Muscle of back (tissue), 11 donors: Measurements from ENCODE around the gene FANCD2OS. TPM values are rescaled to one million over a fixed set of nuclear protein-coding genes. Genes with fewer than 3 reads are reported as not detected.
"Not testable (repeated sequence)": the region's sequence is repeated elsewhere in the genome, so short reads cannot be mapped to it uniquely, and the experiment has no call there.

ENCODE experiments used
- DNase-seq, 3 donors: peaks; one replicate each; pipeline versions ENCODE4 v3.0.0 to v3.0.0-alpha.2; 2013
- polyA plus RNA-seq, 10 donors: library from polyadenylated mRNA; unstranded; fragments of 120-200 nt; gene quantifications; one replicate each; pipeline ENCODE4 v1.2.1, GENCODE V29; 2013; ENCODE audit not compliant: insufficient read length in 10 of 10

FANCD2OS gene
- polyA plus RNA-seq, 10 donors, result not detected

DNA sequence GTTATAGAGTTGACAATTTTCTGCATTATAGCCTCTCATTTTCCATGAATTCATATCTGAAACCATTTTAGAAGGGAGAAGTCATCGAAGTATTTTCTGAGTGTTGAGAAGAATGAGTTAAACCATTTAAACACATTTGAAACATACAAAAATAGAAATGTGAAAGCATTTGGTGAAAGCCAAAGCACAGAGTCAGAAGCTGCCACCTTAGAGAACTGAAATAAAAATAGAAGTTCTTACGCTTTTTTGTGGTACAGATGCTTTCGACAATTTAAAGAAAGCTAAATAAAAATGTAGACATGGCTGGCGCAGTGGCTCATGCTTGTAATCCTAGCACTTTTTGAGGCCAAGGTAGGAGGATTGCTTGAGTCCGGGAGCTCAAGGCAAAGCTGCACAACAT, 9.0 kb downstream of the FANCD2OS start:
- DNase-seq, result no peak

DNA sequence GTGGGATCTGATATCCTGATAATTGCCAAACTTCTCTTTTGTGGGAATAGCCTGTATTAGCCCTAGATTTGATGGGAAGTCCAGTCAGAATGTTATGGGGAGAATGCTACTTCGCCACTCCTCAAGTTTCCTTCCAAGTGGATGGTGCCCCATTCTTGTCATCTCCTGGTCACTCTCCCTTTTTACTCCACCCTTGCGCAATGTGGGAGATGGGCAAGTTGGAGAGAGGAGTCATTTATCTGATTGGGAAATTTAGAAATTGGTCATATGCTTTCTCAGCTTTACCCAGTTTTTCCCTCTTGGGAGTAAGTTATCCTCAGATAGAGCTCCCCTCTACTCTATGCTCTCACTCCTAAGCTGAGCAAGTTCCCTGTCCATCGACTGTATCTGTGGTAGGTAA, 14.4 kb downstream of the FANCD2OS start:
- no peak for DNase-seq

DNA sequence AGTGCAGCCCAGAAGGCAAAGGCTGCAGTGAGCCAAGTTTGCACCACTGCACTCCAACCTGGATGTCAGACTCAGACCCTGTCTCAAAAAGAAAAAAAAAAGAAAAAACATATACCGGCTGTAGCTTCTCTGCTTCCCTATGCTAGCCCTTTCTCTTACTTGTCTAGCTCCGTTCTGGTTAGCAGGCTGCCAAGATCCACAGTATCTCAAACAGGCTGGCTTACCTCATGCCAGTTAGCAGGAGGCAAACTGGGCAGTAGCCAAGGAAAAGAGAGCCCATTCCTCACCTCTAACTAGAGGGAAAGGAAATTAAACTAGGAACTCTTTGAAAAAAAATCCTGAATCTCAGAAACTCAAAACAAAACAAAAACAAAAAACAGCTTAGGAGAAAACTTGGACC, 16.7 kb downstream of the FANCD2OS start:
- DNase-seq, result not testable (repeated sequence)

DNA sequence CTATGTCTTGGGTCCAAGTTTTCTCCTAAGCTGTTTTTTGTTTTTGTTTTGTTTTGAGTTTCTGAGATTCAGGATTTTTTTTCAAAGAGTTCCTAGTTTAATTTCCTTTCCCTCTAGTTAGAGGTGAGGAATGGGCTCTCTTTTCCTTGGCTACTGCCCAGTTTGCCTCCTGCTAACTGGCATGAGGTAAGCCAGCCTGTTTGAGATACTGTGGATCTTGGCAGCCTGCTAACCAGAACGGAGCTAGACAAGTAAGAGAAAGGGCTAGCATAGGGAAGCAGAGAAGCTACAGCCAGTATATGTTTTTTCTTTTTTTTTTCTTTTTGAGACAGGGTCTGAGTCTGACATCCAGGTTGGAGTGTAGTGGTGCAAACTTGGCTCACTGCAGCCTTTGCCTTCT, 17.3 kb downstream of the FANCD2OS start:
- not testable (repeated sequence) for DNase-seq

DNA sequence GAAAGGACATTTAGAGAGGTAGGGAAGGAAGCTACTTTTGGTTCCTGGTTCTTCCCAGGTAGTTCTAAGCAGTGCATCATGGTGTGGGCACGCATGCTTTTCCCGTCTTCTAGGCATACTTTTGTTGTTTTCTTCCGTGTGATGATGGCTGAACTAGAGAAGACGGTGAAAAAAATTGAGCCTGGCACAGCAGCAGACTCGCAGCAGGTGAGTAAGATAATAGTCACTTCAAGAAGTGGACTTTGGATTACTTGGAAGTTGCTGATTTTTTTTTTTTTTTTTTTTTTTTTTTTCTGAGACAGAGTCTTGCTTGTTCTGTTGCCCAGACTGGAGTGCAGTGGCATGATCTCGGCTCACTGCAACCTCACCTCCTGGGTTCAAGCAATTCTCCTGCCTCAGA, 17.9 kb downstream of the FANCD2OS start:
- DNase-seq, result no peak

DNA sequence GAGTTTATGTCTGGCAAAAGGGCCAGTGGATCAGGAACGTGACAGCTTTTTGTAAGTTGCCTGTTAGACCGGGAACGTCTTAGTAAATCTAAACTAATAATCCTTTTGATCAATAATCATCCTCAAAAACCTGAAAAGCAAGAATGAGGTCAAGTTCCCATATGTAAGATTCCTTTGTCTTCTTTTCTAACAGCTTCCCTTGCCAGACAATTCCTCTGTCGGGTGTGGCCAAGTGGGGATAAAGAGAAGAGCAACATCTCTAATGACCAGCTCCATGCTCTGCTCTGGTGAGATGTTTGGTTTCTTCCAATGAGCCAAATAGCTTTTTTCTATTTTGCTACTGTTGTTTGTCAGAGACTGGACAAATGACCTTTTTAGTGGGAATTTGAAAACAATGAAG, 19.8 kb downstream of the FANCD2OS start:
- no peak for DNase-seq

DNA sequence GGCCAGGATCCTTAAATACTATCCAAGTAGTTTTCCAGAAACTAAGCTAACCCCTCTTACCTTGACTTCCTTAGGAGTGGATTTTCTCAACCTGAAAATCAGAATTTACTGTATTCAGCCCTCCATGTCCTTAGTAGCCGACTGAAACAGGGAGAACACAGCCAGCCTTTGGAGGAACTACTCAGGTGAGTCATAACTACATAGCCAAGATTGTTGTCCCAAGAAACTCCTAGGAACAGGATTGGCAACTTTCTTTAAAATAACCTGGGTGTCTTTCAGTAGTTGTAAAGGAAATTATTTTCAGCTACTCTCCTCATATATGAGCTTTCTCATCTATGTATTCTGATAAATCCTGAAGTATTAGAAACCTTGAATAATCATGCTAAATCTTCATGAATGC, 22.3 kb downstream of the FANCD2OS start:
- DNase-seq, result no peak

DNA sequence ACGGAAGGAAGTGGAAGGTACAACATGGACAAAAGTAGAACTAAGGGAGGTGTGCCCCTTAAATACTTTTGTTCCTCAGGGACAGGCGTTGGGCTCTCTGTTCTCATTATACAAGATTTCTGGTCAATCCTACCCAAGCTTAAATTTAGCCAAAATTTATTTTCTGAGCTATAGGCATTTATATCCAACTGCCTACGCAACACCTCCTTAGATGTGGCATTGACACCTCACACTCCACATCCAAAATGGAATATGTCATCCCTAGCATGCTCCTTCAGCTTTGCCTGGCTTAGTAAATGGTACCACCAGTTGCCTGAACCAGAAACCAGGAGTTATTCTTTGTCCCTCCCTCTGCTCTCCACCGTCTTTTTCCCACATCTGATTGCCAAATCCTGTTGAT, 26.2 kb downstream of the FANCD2OS start:
- DNase-seq, result no peak

DNA sequence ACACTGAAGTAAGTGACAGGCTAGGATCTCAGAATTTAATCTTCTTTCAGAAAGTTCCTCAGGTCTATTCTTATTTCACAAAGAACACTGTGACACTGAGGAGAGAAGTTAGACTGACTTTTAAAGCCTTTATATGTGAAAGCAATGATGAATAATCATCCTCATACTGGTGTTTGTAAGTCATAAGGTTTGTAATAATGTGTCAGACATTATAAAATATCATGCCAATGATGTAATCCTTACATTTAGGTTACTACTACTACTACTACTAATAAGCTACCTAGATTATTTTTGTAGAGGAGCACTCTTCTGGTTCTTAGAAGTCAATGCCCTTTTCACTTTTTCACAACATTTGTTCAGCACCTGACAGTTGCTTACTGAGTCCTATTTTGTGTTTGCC, 33.4 kb downstream of the FANCD2OS start:
- no peak for DNase-seq

DNA sequence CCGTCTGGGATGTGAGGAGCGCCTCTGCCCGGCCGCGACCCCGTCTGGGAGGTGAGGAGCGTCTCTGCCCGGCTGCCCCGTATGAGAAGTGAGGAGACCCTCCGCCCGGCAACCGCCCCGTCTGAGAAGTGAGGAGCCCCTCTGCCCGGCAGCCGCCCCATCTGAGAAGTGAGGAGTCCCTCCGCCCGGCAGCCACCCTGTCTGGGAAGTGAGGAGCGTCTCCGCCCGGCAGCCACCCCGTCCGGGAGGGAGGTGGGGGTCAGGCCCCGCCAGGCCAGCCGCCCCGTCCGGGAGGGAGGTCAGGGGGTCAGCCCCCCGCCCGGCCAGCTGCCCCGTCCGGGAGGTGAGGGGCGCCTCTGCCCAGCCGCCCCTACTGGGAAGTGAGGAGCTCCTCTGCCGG, 38.0 kb downstream of the FANCD2OS start:
- DNase-seq, result not testable (repeated sequence)

DNA sequence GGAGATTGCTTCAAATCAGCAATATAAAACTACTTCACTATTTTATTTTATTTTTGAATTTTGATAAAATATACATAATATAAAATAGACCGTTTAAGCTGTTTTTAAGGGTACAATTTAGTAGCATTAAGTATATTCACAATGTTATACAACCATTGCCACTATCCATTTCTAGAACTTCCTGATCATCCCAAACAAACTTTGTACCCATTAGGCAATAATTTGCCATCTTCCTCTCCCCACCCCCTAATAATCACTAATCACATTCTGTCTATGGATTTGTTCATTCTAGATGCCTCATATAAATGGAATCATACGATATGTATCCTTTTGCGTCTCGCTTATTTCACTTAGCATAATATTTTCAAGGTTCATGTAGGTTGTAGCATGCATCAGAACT, 53.0 kb downstream of the FANCD2OS start:
- DNase-seq, result no peak

Other genes with a start within 250 kb of the FANCD2OS start
- 1 to 10 TPM in 1 of 10 donors, under 1 TPM in 7, not detected in 2; 0.21 to 1.1 (median 0.41) TPM for gene CIDEC, start 228.0 kb downstream of the FANCD2OS start, polyA plus RNA-seq
- gene JAGN1, start 217.6 kb downstream of the FANCD2OS start, polyA plus RNA-seq, result 10 to 100 TPM; 24.6 to 33.7 (median 28.8) TPM
- 10 to 100 TPM in 1 of 10 donors, 1 to 10 TPM in 8, under 1 TPM in 1; 0.97 to 14.4 (median 1.7) TPM for gene IL17RE, start 205.4 kb downstream of the FANCD2OS start, polyA plus RNA-seq
- 10 to 100 TPM; 15.2 to 37.4 (median 22.1) TPM for gene IL17RC, start 191.2 kb downstream of the FANCD2OS start, polyA plus RNA-seq
- gene CRELD1, start 174.4 kb downstream of the FANCD2OS start, polyA plus RNA-seq, result 10 to 100 TPM; 21.4 to 39.8 (median 29.4) TPM
- gene PRRT3, start 155.8 kb downstream of the FANCD2OS start, polyA plus RNA-seq, result 1 to 10 TPM in 9 of 10 donors, under 1 TPM in 1; 0.92 to 2.9 (median 1.7) TPM
- 10 to 100 TPM; 31.8 to 44.7 (median 39.0) TPM for gene EMC3, start 121.4 kb downstream of the FANCD2OS start, polyA plus RNA-seq
- gene FANCD2, start 81.8 kb downstream of the FANCD2OS start, polyA plus RNA-seq, result 10 to 100 TPM in 4 of 10 donors, 1 to 10 TPM in 6; 5.8 to 11.8 (median 9.8) TPM
- gene BRK1, start 7.4 kb upstream of the FANCD2OS start, polyA plus RNA-seq, result 100 to 1,000 TPM; 119 to 163 (median 143) TPM
- 10 to 100 TPM; 41.0 to 53.0 (median 44.5) TPM for gene VHL, start 33.5 kb upstream of the FANCD2OS start, polyA plus RNA-seq
- under 1 TPM; 0.51 to 0.83 (median 0.71) TPM for gene IRAK2, start 56.7 kb upstream of the FANCD2OS start, polyA plus RNA-seq
- gene TATDN2, start 140.2 kb upstream of the FANCD2OS start, polyA plus RNA-seq, result 10 to 100 TPM; 17.1 to 25.5 (median 20.2) TPM
- gene GHRL, start 184.7 kb upstream of the FANCD2OS start, polyA plus RNA-seq, result 1 to 10 TPM in 2 of 10 donors, under 1 TPM in 7, not detected in 1; 0.33 to 1.3 (median 0.51) TPM
- 100 to 1,000 TPM in 6 of 10 donors, 10 to 100 TPM in 4; 94.5 to 129 (median 105) TPM for gene SEC13, start 212.9 kb upstream of the FANCD2OS start, polyA plus RNA-seq